Fibroblast of gingiva (primary cell): ENCODE data around the gene UBE2G1.

ENCODE experiments used
- DNase-seq: peaks from one replicate; pipeline ENCODE4 v3.0.0-alpha.2; 2011; ENCODE audit warnings: low read depth

The UBE2G1 gene

GRCh38 chr17:4334332-4334731 is 32.1 kb downstream of the UBE2G1 start:
- DNase-seq: no peak

DNA sequence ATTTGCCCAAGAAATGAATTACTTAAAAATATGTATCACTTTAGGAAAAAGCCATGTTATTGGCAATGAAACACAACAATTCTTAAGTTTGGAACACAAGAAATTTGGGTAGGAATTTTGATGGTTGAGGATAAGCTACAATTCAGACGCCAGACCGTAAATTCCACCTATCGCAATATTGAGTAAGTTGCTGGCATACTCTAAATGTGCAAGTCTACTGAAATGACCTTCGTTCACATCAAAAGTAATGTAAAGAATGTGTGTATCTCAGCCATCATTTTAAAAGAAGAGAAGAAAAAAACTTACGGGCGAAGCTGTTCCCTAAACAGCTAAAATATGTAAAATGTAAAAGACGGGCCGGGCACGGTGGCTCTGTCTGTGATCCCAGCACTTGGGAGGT is 33.4 kb downstream of the UBE2G1 start:
- no peak for DNase-seq

DNA sequence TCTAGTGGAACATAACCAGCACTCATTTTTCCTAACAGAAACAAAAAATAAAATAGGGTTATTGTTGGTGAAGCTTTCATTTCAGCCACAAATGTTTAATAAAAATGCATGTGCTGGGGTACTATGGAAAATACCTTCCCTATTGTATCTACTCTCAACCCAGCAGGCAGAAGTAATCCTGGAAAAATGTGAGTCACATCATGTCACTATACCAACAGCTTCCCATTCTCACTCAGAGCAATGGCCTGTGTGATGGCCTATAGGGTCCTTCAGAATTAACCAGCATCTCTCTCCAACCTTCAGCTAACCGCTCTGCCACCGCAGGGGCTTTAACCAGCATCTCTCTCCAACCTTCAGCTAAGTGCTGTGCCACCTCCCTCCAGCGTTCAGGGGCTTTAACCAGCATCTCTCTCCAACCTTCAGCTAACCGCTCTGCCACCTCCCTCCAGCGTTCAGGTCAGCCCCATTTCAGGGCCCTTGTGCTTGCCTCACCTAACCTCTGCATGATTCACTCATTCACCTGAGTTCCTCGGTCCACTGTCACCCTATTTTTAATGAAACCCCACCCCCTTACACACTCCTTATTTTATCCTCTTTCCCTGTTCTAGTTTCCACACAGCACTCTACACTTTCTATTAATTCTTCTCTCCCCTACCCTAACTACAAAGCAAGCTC is 34.0 kb downstream of the UBE2G1 start:
- DNase-seq: no peak

- DNase-seq: no peak
Observed at GRCh38 chr17:4331614-4332013, 34.9 kb downstream of the UBE2G1 start.

DNA sequence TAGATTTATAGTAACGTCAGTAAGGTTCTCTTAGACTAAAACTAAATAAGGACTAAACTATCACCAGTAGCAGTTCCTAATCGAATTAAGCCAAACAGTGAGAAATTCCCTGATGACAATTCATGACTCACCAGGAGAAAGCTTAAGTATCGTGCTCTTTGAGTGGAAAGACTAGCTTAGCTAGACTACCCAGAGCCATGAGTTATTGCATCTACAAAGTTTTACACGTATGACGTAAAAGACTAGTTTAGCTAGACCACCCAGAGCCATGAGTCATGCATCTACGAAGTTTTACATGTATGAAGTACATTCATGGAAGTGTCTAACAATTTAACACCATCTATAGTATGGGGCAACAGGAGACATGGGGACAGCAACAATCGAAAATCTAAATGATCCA is 36.6 kb downstream of the UBE2G1 start:
- peak; percentile 81 for DNase-seq

- DNase-seq: peak; percentile 41
Observed at GRCh38 chr17:4327606-4328005, 38.9 kb downstream of the UBE2G1 start.

GRCh38 chr17:4326608-4327007 is 39.9 kb downstream of the UBE2G1 start:
- DNase-seq: no peak

- DNase-seq: no peak
Observed at GRCh38 chr17:4326112-4326511, 40.4 kb downstream of the UBE2G1 start.

GRCh38 chr17:4324463-4324862 is 42.0 kb downstream of the UBE2G1 start:
- DNase-seq: no peak

DNA sequence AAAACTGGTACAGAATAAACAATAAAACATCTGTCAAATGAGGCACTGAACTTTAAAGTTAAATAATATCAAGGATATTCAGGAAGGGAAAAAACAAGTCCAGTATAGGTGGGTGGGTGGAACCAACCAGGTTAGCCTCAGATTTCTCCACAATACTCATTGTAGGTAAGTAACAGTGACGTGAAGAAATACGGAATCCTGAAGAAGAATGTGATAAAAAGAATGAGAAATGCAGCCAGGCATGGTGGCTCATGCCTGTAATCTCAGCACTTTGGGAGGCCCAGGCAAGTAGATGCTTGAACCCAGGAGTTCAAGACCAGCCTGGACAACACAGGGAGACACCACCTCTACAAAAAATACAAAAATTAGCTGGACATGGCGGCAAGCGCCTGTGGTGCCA is 47.3 kb downstream of the UBE2G1 start:
- no peak for DNase-seq

- no peak for DNase-seq
Observed at GRCh38 chr17:4318596-4318995, 47.9 kb downstream of the UBE2G1 start.

- no peak for DNase-seq
Observed at GRCh38 chr17:4318186-4318585, 48.3 kb downstream of the UBE2G1 start.

GRCh38 chr17:4317610-4318009 is 48.9 kb downstream of the UBE2G1 start:
- DNase-seq: no peak

GRCh38 chr17:4316648-4317047 is 49.8 kb downstream of the UBE2G1 start:
- DNase-seq: no peak

GRCh38 chr17:4314618-4315017 is 51.9 kb downstream of the UBE2G1 start:
- no peak for DNase-seq

DNA sequence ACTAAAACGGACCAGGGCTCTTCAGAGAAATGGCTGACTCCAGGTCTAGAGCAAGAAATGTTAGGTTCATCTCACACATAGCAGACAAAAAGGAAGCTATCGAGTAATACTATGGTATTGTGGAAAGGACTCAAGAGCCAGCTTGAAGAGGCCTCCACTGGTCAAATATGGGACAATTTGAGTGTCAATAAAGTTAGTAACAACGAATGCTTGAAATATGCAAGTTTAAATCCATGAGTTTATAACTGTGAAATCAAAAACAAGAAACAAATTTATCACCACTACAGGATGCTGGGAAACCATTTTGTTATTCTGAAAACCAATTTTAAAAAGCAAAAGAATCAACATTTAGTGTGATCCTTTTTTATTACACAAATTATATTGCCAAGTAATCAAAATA is 52.3 kb downstream of the UBE2G1 start:
- DNase-seq: no peak

DNA sequence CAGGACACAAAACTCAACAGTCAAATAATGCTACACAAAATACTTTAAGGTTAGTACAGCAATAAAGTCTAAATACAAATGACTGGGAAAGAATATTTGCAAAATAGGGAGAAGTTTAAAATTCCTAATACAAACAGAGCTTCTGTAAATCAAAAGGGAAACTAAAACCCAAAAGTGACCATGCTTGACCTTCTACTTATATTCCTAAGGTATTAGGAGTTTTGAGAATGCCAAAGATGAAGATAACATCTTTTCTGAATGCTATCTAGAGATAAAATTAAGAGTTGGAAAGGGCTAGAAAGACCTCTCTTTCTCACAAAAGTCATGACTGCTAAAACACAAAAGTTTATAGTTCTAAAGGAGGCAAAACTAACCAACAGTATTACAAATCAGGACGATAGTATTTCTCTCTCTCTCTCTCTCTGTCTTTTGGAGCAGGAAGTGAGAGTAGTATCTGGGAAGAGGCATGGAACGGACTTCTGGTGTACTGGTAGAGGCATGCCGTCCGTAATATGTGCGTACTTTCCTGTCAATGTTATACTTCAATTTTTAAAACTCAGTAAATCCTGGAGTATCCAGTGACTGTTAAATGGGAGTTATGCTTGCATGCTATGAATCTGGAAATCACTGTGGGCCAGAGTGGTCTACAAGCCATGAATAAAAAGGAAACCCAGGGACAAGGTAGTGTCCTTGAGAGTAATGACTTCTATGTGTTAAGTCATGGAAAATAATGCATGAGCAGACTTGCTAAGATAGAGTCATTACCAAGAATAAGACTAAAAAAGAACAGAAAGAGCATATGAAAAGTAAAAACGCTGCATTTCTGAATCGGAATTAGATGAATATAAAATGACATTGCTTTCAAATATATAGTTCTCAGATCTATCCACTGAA is 53.0 kb downstream of the UBE2G1 start:
- DNase-seq: no peak

DNA sequence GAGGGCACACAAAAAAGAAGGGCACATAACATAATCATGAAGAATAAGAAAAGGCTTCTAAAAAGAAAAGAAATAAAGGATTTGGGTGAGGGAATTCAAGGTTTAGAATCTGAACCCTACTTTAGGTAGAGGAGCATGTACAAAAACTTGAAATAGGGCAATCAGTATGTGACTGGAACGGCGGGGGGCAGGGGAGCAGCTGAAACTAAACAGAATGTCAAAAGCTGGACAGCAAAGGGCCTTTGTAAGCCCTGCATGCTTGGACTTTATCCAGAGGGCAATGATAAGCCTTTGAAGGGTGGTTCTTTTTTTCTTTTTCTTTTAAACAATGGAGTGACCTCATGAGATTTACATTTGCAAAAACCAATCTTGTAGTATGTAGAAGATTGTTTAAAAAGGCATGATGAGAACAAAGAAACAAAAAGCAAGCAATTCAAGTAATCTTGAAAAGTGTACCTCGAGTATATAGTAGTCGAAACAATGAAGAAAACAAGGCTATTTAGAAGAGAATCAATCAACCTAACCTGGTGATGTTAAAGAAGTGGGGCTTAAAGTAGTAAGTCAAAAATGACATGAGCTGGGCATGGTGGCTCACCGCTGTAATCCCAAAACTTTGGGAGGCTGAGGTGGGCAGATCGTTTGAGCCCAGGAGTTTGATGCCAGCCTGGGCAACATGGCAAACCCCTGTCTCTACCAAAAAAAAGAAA is 56.0 kb downstream of the UBE2G1 start:
- no peak for DNase-seq

DNA sequence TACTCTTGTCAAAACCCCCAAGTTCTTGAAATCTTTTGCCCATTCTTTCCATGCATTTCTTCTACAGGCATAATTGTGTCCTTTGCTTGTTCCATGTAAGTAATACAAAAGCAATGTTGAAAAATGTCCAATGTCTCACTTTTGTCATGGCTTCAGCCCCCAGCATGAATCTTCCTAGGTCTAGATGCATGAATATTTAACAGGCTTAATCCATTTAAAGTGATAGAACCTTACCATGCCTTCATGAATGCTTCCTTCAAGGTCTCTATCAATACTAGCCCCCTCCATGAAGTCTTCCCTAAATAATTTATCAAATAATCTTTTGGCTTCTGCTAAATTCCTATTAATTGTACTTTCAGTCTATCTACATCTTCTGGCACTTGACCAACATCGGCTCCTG is 56.6 kb downstream of the UBE2G1 start:
- no peak for DNase-seq

- no peak for DNase-seq
Observed at GRCh38 chr17:4307179-4307930, 59.1 kb downstream of the UBE2G1 start.

DNA sequence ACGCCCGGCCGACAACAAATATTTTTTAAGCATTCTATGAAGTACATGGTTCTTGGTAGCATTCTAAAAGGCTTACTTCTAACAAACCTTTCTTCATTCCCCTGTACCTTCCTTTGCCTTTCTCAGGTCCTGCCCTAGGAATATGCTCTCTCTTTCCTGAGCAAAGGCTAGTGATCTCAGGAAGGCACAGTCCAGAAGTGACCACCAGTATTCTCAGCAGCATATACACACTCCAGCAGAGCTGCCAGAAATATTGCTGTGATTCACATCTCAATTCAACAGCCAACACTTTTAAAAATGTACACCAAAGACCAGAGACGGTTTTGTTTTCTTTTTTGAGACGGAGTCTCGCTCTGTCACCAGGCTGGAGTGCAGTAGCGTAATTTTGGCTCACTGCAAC is 61.3 kb downstream of the UBE2G1 start:
- no peak for DNase-seq

DNA sequence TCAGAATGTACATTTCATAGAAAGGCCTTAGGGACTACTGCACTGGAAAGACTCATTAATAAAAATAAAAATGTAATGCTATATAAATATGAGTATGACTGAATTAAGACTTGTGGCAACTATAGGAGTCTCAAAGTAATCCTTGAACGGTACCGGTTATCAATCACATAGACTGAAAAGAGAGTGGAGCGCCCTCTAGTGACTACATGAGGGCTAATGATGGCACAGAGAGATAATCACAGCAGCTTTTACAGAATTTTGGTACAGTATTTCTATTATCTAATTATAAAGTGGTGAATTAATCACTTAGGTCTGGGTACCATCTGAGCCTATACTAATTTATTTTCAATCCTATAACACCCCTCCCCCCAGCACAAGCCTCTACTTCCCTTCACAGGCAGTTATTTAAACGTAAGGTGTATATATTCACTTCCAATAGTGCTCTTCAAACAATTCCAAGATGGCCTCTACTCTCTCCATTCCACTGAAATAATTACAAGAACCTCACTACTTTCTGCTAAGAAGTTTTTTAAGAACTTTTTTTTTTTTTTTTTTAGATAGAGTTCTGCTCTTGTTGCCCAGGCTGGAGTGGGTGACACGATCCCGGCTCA is 62.0 kb downstream of the UBE2G1 start:
- peak; percentile 21 for DNase-seq
